ENCODE measurements around the gene IL1R2.

Gene IL1R2

GRCh38 chr2:102050854-102051391 lies 59.2 kb downstream of the IL1R2 start:
- Histone ChIP-seq H3K4me2 (ENCODE audit: insufficient read depth, low read length, poor library complexity, severe bottlenecking) (no peak overlapping the region), H3K9ac (ENCODE audit: low read depth, low read length, poor library complexity) (no peak overlapping the region), H4K91ac (ENCODE audit: low read depth, low read length, poor library complexity) (no peak overlapping the region), H3K79me1 (ENCODE audit: low read depth, low read length) (no peaks in the 10 kb centered on the region), H3K4me1 (ENCODE audit: control insufficient read depth in 2 of 2, insufficient read depth in 1 of 2, low read depth in 1 of 2, low read length in 2 of 2) (peaks cover 0 to 2% of the 10 kb centered on the region in 2 donors), H3K27ac (replicated peaks; ENCODE audit: low read length) (no peak overlapping the region), H3K14ac (ENCODE audit: low read length) (no peak overlapping the region), H3K18ac (ENCODE audit: low read length) (no peak overlapping the region), H2AFZ (ENCODE audit: low read length) (no peak overlapping the region), H3K27me3 (ENCODE audit: control insufficient read depth in 3 of 3, insufficient read depth in 3 of 3, low read depth in 1 of 3, low read length in 3 of 3) (no peaks in the 10 kb centered on the region), H2BK12ac (ENCODE audit: low read length) (no peak overlapping the region), H3K4ac (ENCODE audit: low read length) (no peak overlapping the region), H4K8ac (ENCODE audit: low read depth, low read length) (no peak overlapping the region), H3K9me3 (replicated peaks in 1 of 2; ENCODE audit: control insufficient read depth in 2 of 2, insufficient read depth in 1 of 2, low read depth in 1 of 2, low read length in 2 of 2) (no peaks in the 10 kb centered on the region), H2BK15ac (ENCODE audit: low read length) (no peak overlapping the region), H2AK5ac (ENCODE audit: low read depth, low read length) (no peak overlapping the region), H2BK5ac (ENCODE audit: low read length) (no peak overlapping the region), H2BK120ac (ENCODE audit: low read depth, low read length) (no peak overlapping the region), H3K23ac (ENCODE audit: low read depth, low read length, poor library complexity) (no peak overlapping the region), H3K36me3 (replicated peaks in 1 of 2; ENCODE audit: control insufficient read depth in 2 of 2, insufficient read depth in 2 of 2, low read length in 2 of 2) (no peaks in the 10 kb centered on the region), H3K4me3 (ENCODE audit: low read length in 2 of 2) (no peak overlapping the region)
- no peak for DNase-seq (ENCODE audit: low spot score)
- no CpG with 5 or more reads among the region's 7 CpGs for WGBS, 2 donors (ENCODE audit: extremely low coverage in 2 of 2, insufficient read length in 2 of 2, insufficient replicate concordance in 1 of 2)

GRCh38 chr2:102051692-102052277 lies 60.0 kb downstream of the IL1R2 start:
- Histone ChIP-seq H3K4me1 (ENCODE audit: control insufficient read depth in 2 of 2, insufficient read depth in 1 of 2, low read depth in 1 of 2, low read length in 2 of 2) (peaks cover 0 to 2% of the 10 kb centered on the region in 2 donors), H3K9ac (ENCODE audit: low read depth, low read length, poor library complexity) (no peak overlapping the region), H3K4ac (ENCODE audit: low read length) (no peak overlapping the region), H3K14ac (ENCODE audit: low read length) (no peak overlapping the region), H2BK5ac (ENCODE audit: low read length) (no peak overlapping the region), H2BK15ac (ENCODE audit: low read length) (no peak overlapping the region), H3K4me2 (ENCODE audit: insufficient read depth, low read length, poor library complexity, severe bottlenecking) (no peak overlapping the region), H2AK5ac (ENCODE audit: low read depth, low read length) (no peak overlapping the region), H3K27ac (replicated peaks; ENCODE audit: low read length) (no peak overlapping the region), H3K36me3 (replicated peaks in 1 of 2; ENCODE audit: control insufficient read depth in 2 of 2, insufficient read depth in 2 of 2, low read length in 2 of 2) (no peaks in the 10 kb centered on the region), H2BK120ac (ENCODE audit: low read depth, low read length) (no peak overlapping the region), H3K4me3 (ENCODE audit: low read length in 2 of 2) (no peak overlapping the region), H3K18ac (ENCODE audit: low read length) (no peak overlapping the region), H4K91ac (ENCODE audit: low read depth, low read length, poor library complexity) (no peak overlapping the region), H3K79me1 (ENCODE audit: low read depth, low read length) (no peaks in the 10 kb centered on the region), H2BK12ac (ENCODE audit: low read length) (no peak overlapping the region), H3K9me3 (replicated peaks in 1 of 2; ENCODE audit: control insufficient read depth in 2 of 2, insufficient read depth in 1 of 2, low read depth in 1 of 2, low read length in 2 of 2) (no peaks in the 10 kb centered on the region), H4K8ac (ENCODE audit: low read depth, low read length) (no peak overlapping the region), H3K23ac (ENCODE audit: low read depth, low read length, poor library complexity) (no peak overlapping the region), H3K27me3 (ENCODE audit: control insufficient read depth in 3 of 3, insufficient read depth in 3 of 3, low read depth in 1 of 3, low read length in 3 of 3) (no peaks in the 10 kb centered on the region), H2AFZ (ENCODE audit: low read length) (no peak overlapping the region)
- WGBS, 2 donors (ENCODE audit: extremely low coverage in 2 of 2, insufficient read length in 2 of 2, insufficient replicate concordance in 1 of 2) = no CpG with 5 or more reads among the region's 7 CpGs
- DNase-seq (ENCODE audit: low spot score) = no peak

- H3K23ac ChIP-seq (ENCODE audit: low read depth, low read length, poor library complexity) = no peak overlapping the region
- peaks cover 0 to 2% of the 10 kb centered on the region in 2 donors for H3K4me1 ChIP-seq (ENCODE audit: control insufficient read depth in 2 of 2, insufficient read depth in 1 of 2, low read depth in 1 of 2, low read length in 2 of 2)
- H2BK15ac ChIP-seq (ENCODE audit: low read length) = no peak overlapping the region
- H3K4ac ChIP-seq (ENCODE audit: low read length) = no peak overlapping the region
- H4K91ac ChIP-seq (ENCODE audit: low read depth, low read length, poor library complexity) = no peak overlapping the region
- H3K18ac ChIP-seq (ENCODE audit: low read length) = no peak overlapping the region
- no peak overlapping the region for H3K27ac ChIP-seq (replicated peaks; ENCODE audit: low read length)
- H2AFZ ChIP-seq (ENCODE audit: low read length) = no peak overlapping the region
- H3K9ac ChIP-seq (ENCODE audit: low read depth, low read length, poor library complexity) = no peak overlapping the region
- no peaks in the 10 kb centered on the region for H3K9me3 ChIP-seq (replicated peaks in 1 of 2; ENCODE audit: control insufficient read depth in 2 of 2, insufficient read depth in 1 of 2, low read depth in 1 of 2, low read length in 2 of 2)
- no peaks in the 10 kb centered on the region for H3K36me3 ChIP-seq (replicated peaks in 1 of 2; ENCODE audit: control insufficient read depth in 2 of 2, insufficient read depth in 2 of 2, low read length in 2 of 2)
- DNase-seq (ENCODE audit: low spot score) = no peak
- H2BK5ac ChIP-seq (ENCODE audit: low read length) = no peak overlapping the region
- H3K4me2 ChIP-seq (ENCODE audit: insufficient read depth, low read length, poor library complexity, severe bottlenecking) = no peak overlapping the region
- no peak overlapping the region for H2BK12ac ChIP-seq (ENCODE audit: low read length)
- no peak overlapping the region for H2BK120ac ChIP-seq (ENCODE audit: low read depth, low read length)
- peaks cover 0 to 2% (median 0%) of the 10 kb centered on the region in 3 experiments for H3K27me3 ChIP-seq (ENCODE audit: control insufficient read depth in 3 of 3, insufficient read depth in 3 of 3, low read depth in 1 of 3, low read length in 3 of 3)
- no peak overlapping the region for H3K14ac ChIP-seq (ENCODE audit: low read length)
- H2AK5ac ChIP-seq (ENCODE audit: low read depth, low read length) = no peak overlapping the region
- no peaks in the 10 kb centered on the region for H3K79me1 ChIP-seq (ENCODE audit: low read depth, low read length)
- no peak overlapping the region for H3K4me3 ChIP-seq (ENCODE audit: low read length in 2 of 2)
- no peak overlapping the region for H4K8ac ChIP-seq (ENCODE audit: low read depth, low read length)
- WGBS, 2 donors (ENCODE audit: extremely low coverage in 2 of 2, insufficient read length in 2 of 2, insufficient replicate concordance in 1 of 2) = no CpG with 5 or more reads among the region's 4 CpGs
These were observed 60.6 kb downstream of the IL1R2 start for GRCh38 chr2:102052365-102052764.

GRCh38 chr2:102053096-102053495 lies 61.3 kb downstream of the IL1R2 start:
- Histone ChIP-seq H3K18ac (ENCODE audit: low read length) (no peak overlapping the region), H2AFZ (ENCODE audit: low read length) (no peak overlapping the region), H3K27ac (replicated peaks; ENCODE audit: low read length) (no peak overlapping the region), H3K79me1 (ENCODE audit: low read depth, low read length) (no peaks in the 10 kb centered on the region), H3K4me2 (ENCODE audit: insufficient read depth, low read length, poor library complexity, severe bottlenecking) (no peak overlapping the region), H3K4ac (ENCODE audit: low read length) (no peak overlapping the region), H3K36me3 (replicated peaks in 1 of 2; ENCODE audit: control insufficient read depth in 2 of 2, insufficient read depth in 2 of 2, low read length in 2 of 2) (no peaks in the 10 kb centered on the region), H3K14ac (ENCODE audit: low read length) (no peak overlapping the region), H2BK12ac (ENCODE audit: low read length) (no peak overlapping the region), H2BK15ac (ENCODE audit: low read length) (no peak overlapping the region), H3K9me3 (replicated peaks in 1 of 2; ENCODE audit: control insufficient read depth in 2 of 2, insufficient read depth in 1 of 2, low read depth in 1 of 2, low read length in 2 of 2) (no peaks in the 10 kb centered on the region), H2BK5ac (ENCODE audit: low read length) (no peak overlapping the region), H3K9ac (ENCODE audit: low read depth, low read length, poor library complexity) (no peak overlapping the region), H3K27me3 (ENCODE audit: control insufficient read depth in 3 of 3, insufficient read depth in 3 of 3, low read depth in 1 of 3, low read length in 3 of 3) (peaks cover 0 to 9% (median 0%) of the 10 kb centered on the region in 3 experiments), H2BK120ac (ENCODE audit: low read depth, low read length) (no peak overlapping the region), H4K8ac (ENCODE audit: low read depth, low read length) (no peak overlapping the region), H3K4me1 (ENCODE audit: control insufficient read depth in 2 of 2, insufficient read depth in 1 of 2, low read depth in 1 of 2, low read length in 2 of 2) (peaks cover 0 to 6% of the 10 kb centered on the region in 2 donors), H2AK5ac (ENCODE audit: low read depth, low read length) (no peak overlapping the region), H3K4me3 (ENCODE audit: low read length in 2 of 2) (no peak overlapping the region), H4K91ac (ENCODE audit: low read depth, low read length, poor library complexity) (no peak overlapping the region), H3K23ac (ENCODE audit: low read depth, low read length, poor library complexity) (no peak overlapping the region)
- no peak for DNase-seq (ENCODE audit: low spot score)
- no CpG with 5 or more reads among the region's 8 CpGs for WGBS, 2 donors (ENCODE audit: extremely low coverage in 2 of 2, insufficient read length in 2 of 2, insufficient replicate concordance in 1 of 2)
